Stimulated activated naive CD8-positive, alpha-beta T cell treated with anti-CD3 and anti-CD28 coated beads, Interleukin-15, amount 100 ng/mL, for 72 hours (primary cell): ENCODE results near the gene LAMP2.
"Not testable (repeated sequence)": the region's sequence is repeated elsewhere in the genome, so short reads cannot be mapped to it uniquely, and the experiment has no call there.

Experiments
- ATAC-seq: fragments of 150-1000 bp; cut with Tn5 transposase; 2 replicates; pipeline ENCODE4 v1.10.0; 2021; ENCODE audit warnings: mild to moderate bottlenecking, moderate library complexity
- DNase-seq, 2 donors: peaks; one replicate each; pipeline ENCODE4 v3.0.0; 2021 to 2022
- H3K27ac Mint-ChIP-seq, 2 donors: one replicate each; pipeline ENCODE4 v1.8.0; 2022; ENCODE audit warnings: mild to moderate bottlenecking in 2 of 2, mixed read lengths in 2 of 2, moderate library complexity in 2 of 2
- H3K27me3 Mint-ChIP-seq: one replicate; pipeline ENCODE4 v1.8.0; 2022; ENCODE audit warnings: mixed read lengths
- H3K4me1 Mint-ChIP-seq: one replicate; pipeline ENCODE4 v1.8.0; 2022; ENCODE audit warnings: mild to moderate bottlenecking, mixed read lengths
- H3K4me3 Mint-ChIP-seq, 2 donors: one replicate each; pipeline ENCODE4 v1.8.0; 2022; ENCODE audit warnings: mild to moderate bottlenecking in 2 of 2, mixed read lengths in 2 of 2, moderate library complexity in 1 of 2
- H3K9me3 Mint-ChIP-seq, 2 donors: one replicate each; pipeline ENCODE4 v1.8.0; 2022; ENCODE audit warnings: mixed read lengths in 2 of 2

Gene LAMP2

DNA sequence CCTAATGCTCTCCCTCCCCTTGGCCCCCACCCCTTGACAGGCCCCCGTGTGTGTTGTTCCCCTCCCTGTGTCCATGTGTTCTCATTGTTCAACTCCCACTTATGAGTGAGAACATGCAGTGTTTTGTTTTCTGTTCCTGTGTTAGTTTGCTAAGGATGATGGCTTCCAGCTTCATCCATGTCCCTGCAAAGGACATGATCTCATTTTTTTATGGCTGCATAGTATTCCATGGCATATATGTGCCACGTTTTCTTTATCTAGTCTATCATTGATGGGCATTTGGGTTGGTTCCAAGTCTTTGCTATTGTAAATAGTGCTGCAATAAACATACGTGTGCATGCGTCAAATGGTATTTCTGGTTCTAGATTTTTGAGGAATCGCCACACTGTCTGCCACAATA is 561 bp upstream of the LAMP2 start:
- not testable (repeated sequence) for DNase-seq, H3K27ac Mint-ChIP-seq, H3K27me3 Mint-ChIP-seq, ATAC-seq, H3K9me3 Mint-ChIP-seq
- peak overlapping the region; percentile 49 to 80 for H3K4me3 Mint-ChIP-seq
- H3K4me1 Mint-ChIP-seq: peaks cover 21% of the 10 kb centered on the region

DNA sequence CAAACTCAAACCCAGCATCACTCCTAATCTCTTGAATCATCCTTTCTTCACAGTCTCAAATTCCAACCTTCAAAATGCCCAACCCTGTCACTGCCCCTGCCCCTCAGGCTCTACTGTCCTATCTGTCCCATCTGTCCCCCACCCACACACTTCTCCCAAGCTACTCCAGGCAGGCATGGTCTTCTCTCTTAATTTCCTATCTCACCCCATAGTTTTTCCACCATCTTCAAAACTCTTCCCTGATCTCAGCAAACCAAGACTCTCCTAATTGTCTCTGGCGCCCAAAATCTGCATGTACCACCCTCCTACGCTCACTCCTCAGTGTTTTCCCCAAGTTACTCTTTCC is 644 bp downstream of the LAMP2 start:
- H3K27me3 Mint-ChIP-seq: no peaks in the 10 kb centered on the region
- no peak for ATAC-seq
- H3K4me1 Mint-ChIP-seq: peaks cover 26% of the 10 kb centered on the region
- peak overlapping the region; percentile 97 to 99 for H3K27ac Mint-ChIP-seq
- no peaks in the 10 kb centered on the region for H3K9me3 Mint-ChIP-seq
- no peak for DNase-seq
- H3K4me3 Mint-ChIP-seq: peak overlapping the region; percentile 91 to 94

DNA sequence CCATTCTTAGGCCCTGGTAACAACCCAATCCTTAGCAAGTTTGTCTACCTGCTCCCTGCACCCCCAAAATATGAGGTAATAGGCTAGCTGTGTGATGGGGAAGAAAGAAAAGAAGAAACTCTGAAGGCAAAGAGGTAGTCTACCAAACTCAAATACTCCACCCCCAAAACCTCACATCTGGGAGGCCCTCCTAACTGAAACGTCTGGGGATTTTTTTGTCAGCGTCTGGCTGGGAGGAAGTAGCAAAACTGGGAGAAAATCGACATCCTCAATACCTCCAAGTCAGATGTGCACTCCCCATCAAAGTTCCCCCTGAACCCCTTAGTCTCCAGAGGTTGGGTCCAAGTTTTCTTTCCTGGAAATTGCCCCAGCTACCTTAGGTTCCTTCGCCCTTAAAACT is 1.0 kb downstream of the LAMP2 start:
- peaks cover 26% of the 10 kb centered on the region for H3K4me1 Mint-ChIP-seq
- no peaks in the 10 kb centered on the region for H3K27me3 Mint-ChIP-seq
- H3K9me3 Mint-ChIP-seq: no peaks in the 10 kb centered on the region
- peak overlapping the region; percentile 97 to 99 for H3K27ac Mint-ChIP-seq
- DNase-seq: no peak
- ATAC-seq: no peak
- peak overlapping the region; percentile 91 to 94 for H3K4me3 Mint-ChIP-seq

DNA sequence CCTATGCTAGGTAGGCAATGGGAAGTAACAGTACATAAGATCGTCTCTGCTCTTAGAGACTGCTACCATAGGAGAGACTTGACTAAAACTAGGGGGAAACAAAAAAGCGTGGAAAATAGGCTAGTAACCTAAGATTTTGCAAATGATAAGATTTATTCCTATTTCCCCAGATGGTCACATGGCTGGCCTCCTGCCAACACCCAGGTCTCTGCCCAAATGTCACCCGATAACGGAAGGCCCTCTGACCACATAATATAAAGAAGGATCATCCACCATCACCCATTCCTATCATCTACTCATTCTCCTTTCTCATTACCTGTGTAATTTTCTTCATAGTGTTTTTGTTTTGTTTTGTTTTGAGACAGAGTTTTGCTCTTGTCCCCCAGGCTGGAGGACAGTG is 4.7 kb downstream of the LAMP2 start:
- no peak overlapping the region for H3K27ac Mint-ChIP-seq
- no peaks in the 10 kb centered on the region for H3K27me3 Mint-ChIP-seq
- H3K4me3 Mint-ChIP-seq: no peak overlapping the region
- no peak for DNase-seq
- H3K4me1 Mint-ChIP-seq: peaks cover 35% of the 10 kb centered on the region
- no peak for ATAC-seq
- H3K9me3 Mint-ChIP-seq: no peaks in the 10 kb centered on the region

DNA sequence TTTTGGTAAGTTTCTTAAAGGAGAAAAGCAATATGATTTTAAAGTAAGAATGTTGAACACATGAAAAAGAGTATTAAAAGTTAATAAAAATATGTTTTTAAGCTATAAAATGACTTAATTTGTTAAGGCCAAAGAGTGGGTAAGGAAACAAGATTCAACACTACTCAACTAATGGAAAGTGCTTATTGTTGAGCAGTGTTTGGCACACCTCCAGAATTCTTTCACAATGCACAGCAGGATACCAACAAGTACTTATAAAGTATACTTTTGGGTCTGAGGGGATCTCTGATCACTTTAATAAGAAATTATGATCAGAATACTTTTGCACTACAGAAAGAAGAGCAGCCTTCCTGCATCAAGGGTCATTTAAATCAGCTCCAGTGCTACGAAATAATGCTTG is 5.9 kb downstream of the LAMP2 start:
- no peak overlapping the region for H3K4me3 Mint-ChIP-seq
- no peak for ATAC-seq
- no peak for DNase-seq

DNA sequence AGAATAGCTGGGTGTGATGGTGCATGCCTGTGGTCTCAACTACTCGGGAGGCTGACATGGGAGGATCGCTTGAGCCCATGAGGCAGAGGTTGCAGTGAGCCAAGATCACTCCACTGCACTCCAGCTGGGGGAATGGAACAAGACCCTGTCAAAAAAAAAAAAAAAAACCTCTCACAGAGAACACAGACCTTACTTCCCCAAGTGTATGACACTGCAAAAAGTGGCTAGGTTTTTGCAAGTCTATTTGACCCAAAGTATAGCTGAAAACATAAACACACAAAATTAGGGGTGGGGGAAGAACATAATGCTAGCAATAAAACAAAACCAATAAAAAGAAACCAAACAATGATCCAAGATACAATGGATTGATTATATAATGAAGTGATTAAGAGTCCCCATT is 6.7 kb downstream of the LAMP2 start:
- H3K4me1 Mint-ChIP-seq: peaks cover 37% of the 10 kb centered on the region
- ATAC-seq: no peak
- H3K9me3 Mint-ChIP-seq: no peaks in the 10 kb centered on the region
- H3K27ac Mint-ChIP-seq: no peak overlapping the region
- H3K4me3 Mint-ChIP-seq: no peak overlapping the region
- no peaks in the 10 kb centered on the region for H3K27me3 Mint-ChIP-seq
- no peak for DNase-seq

More for the DNA sequence above, 5.9 kb downstream of the LAMP2 start:
- H3K9me3 Mint-ChIP-seq: no peaks in the 10 kb centered on the region
- H3K27me3 Mint-ChIP-seq: no peaks in the 10 kb centered on the region
- no peak overlapping the region for H3K27ac Mint-ChIP-seq
- peaks cover 40% of the 10 kb centered on the region for H3K4me1 Mint-ChIP-seq

DNA sequence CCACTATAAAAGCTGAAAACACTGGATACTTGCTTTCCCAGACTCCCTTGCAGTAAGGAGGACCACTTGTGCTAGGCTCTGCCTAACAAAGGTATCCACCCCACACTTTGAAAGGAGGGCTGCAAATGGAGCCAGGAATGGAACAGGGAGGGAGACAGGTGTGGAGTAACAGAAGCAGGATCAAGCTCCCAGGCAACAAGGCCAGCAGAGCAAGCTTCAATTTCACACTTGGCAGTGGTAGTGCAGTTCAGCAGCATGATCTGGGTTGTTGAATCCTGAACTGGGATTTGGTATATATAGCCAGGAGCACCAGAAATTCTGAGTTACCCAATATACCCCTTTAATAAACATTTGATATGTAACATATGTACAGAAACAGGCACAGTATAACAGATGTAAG is 9.8 kb downstream of the LAMP2 start:
- DNase-seq: no peak
- H3K4me3 Mint-ChIP-seq: no peak overlapping the region
- peaks cover 29% of the 10 kb centered on the region for H3K4me1 Mint-ChIP-seq
- H3K27ac Mint-ChIP-seq: no peak overlapping the region
- no peaks in the 10 kb centered on the region for H3K27me3 Mint-ChIP-seq
- no peak for ATAC-seq
- H3K9me3 Mint-ChIP-seq: no peaks in the 10 kb centered on the region

DNA sequence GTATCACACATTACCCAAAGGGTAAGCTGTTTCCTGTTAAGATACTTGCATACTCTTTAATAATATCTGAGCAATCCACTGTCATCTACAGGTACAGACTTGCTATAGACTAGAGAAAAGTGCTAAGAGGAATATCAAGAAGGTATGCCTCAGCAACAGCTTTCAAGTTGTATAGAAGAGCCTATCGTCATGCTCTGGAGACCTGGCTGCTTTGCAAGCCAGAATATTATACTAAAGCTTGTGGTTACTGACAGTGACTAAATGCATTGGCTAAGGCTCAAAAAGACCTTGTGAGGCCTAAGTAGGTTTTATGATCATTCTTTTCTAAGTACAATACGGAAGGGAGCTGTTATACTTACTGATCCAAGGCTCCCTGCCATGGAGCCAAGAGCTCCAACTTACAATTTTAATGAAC is 11.3 kb downstream of the LAMP2 start:
- no peak overlapping the region for H3K27ac Mint-ChIP-seq
- no peak overlapping the region for H3K4me3 Mint-ChIP-seq
- ATAC-seq: peak; percentile 78
- no peaks in the 10 kb centered on the region for H3K9me3 Mint-ChIP-seq
- H3K4me1 Mint-ChIP-seq: peaks cover 27% of the 10 kb centered on the region
- no peak for DNase-seq
- no peaks in the 10 kb centered on the region for H3K27me3 Mint-ChIP-seq

DNA sequence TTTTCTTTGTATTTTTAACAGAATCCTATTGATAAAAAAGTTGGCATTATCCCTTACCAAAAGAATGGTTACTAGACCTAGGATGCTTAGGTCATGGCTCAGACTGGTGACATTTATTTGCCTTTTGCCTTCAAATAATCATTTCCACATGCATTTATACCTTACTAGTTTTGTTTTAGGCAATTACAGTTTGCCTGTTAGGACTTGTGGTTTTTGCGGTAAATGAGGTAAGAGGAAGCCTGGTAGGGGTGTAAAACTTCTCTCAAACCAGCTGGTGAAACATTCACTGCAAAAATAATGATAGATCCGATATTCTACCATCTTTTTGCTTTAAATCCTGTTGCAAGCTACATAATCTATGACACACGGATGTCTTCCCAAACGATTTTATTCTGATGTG is 12.1 kb downstream of the LAMP2 start:
- ATAC-seq (peak; percentile 50), DNase-seq (no peak)
- H3K27me3 Mint-ChIP-seq: no peaks in the 10 kb centered on the region
- no peak overlapping the region for H3K27ac Mint-ChIP-seq
- H3K4me3 Mint-ChIP-seq: peak overlapping the region; percentile 37 to 42
- H3K9me3 Mint-ChIP-seq: no peaks in the 10 kb centered on the region
- H3K4me1 Mint-ChIP-seq: peaks cover 33% of the 10 kb centered on the region

DNA sequence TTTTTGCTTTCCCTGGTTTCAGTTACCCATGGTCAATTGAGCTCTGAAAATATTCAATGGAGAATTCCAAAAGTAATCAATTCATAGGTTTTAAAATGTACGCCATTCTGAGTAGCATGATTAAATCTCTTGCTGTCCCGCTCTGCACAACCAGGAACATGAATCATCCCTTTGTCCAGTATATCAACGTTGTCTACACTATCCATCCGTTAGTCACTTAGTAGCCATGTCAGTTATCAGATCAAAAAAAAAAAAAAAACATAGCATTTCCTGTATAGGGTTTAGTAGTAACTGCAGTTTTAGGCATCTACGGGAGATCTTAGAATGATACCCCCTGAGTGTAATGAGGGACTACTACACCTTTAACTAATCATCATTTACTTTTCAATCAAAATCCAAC is 15.1 kb downstream of the LAMP2 start:
- ATAC-seq (no peak), DNase-seq (no peak)
- H3K27me3 Mint-ChIP-seq: no peaks in the 10 kb centered on the region
- peaks cover 21% of the 10 kb centered on the region for H3K4me1 Mint-ChIP-seq
- H3K9me3 Mint-ChIP-seq: no peaks in the 10 kb centered on the region
- H3K27ac Mint-ChIP-seq: no peak overlapping the region
- H3K4me3 Mint-ChIP-seq: no peak overlapping the region

DNA sequence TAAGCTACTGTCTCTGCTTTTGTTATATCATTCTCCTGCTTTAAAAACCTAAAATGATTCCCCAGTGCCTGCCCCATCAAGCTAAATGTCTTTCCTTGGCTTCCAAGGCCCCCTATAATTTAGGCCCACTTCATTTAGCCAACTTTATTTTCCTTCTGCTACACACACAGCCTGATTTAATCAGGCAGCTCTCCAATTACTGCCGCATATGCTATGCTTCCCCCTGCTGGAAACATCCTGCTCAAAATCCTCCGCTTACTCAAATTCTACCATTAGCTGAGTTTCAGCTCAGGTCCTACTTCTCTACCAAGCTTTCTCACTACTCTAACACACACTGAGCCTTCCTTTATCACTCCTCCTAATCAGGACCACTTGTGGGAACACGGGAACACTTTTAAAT is 17.0 kb downstream of the LAMP2 start:
- no peak for ATAC-seq
- Mint-ChIP-seq H3K27ac (no peak overlapping the region), H3K4me1 (peaks cover 9% of the 10 kb centered on the region), H3K9me3 (no peaks in the 10 kb centered on the region), H3K27me3 (no peaks in the 10 kb centered on the region), H3K4me3 (no peak overlapping the region)
- DNase-seq: no peak

DNA sequence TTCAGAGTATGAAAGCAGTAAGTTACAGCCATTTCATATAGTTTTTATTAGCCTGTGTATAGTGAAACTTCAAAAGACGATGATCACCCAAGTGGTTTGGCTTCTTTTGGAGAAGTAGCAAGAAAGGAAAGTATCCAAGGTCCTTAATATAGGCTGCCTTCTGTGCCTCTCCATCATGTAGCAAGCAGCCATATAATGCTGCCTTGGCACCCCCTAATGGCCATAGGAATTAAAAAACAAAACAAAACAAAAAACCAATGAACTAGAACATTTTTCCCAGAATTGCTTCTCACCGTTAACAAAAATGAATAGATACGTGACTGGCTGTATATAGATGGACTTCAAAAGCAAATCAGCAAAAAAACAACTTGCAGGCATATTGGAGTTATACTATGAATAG is 18.9 kb downstream of the LAMP2 start:
- H3K9me3 Mint-ChIP-seq: no peaks in the 10 kb centered on the region
- no peak for DNase-seq
- ATAC-seq: no peak
- no peak overlapping the region for H3K4me3 Mint-ChIP-seq
- peaks cover 6% of the 10 kb centered on the region for H3K4me1 Mint-ChIP-seq
- no peaks in the 10 kb centered on the region for H3K27me3 Mint-ChIP-seq
- no peak overlapping the region for H3K27ac Mint-ChIP-seq

DNA sequence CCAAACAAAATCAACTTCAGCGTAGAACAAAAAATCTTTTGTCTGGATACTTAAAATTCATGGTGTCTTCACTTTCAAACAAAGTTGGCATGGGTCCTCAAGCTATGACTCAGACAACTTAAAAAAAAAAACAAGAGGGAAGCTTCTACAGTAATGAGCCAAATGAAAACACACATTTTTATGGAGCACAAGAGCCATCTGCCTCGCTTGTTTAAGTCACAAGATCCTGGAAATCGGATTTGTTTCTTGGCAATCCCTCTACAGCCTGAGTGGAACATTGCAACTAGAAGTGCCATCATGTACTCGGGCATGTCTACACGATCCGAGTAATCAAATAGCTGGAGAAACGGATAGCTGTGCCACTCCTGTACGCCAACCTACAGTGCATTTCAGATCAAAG is 22.6 kb downstream of the LAMP2 start:
- H3K27me3 Mint-ChIP-seq: no peaks in the 10 kb centered on the region
- no peak overlapping the region for H3K27ac Mint-ChIP-seq
- no peak overlapping the region for H3K4me3 Mint-ChIP-seq
- H3K9me3 Mint-ChIP-seq: no peaks in the 10 kb centered on the region
- ATAC-seq (no peak), DNase-seq (no peak)
- H3K4me1 Mint-ChIP-seq: no peaks in the 10 kb centered on the region

DNA sequence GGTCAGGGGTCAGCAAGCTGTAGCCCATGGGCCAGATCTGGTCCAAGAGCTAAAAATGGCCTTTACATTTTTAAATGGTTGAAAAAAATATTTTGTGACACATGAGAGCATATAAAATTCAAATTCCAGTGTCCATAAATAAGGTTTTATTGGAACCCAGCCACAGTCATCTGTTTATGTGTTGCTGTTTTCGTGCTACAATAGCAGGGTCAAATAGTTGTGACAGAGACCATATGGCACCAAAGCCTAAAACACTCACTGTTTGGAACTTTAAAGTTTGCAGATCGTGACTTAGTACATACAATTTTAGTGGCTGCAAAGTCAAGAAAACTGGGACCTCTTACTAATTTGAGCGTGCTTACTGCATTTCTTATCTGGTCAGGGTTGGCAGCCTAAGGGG is 29.2 kb downstream of the LAMP2 start:
- no peak for ATAC-seq
- H3K4me1 Mint-ChIP-seq: no peaks in the 10 kb centered on the region
- no peaks in the 10 kb centered on the region for H3K27me3 Mint-ChIP-seq
- H3K27ac Mint-ChIP-seq: no peak overlapping the region
- DNase-seq: no peak
- no peaks in the 10 kb centered on the region for H3K9me3 Mint-ChIP-seq
- no peak overlapping the region for H3K4me3 Mint-ChIP-seq

DNA sequence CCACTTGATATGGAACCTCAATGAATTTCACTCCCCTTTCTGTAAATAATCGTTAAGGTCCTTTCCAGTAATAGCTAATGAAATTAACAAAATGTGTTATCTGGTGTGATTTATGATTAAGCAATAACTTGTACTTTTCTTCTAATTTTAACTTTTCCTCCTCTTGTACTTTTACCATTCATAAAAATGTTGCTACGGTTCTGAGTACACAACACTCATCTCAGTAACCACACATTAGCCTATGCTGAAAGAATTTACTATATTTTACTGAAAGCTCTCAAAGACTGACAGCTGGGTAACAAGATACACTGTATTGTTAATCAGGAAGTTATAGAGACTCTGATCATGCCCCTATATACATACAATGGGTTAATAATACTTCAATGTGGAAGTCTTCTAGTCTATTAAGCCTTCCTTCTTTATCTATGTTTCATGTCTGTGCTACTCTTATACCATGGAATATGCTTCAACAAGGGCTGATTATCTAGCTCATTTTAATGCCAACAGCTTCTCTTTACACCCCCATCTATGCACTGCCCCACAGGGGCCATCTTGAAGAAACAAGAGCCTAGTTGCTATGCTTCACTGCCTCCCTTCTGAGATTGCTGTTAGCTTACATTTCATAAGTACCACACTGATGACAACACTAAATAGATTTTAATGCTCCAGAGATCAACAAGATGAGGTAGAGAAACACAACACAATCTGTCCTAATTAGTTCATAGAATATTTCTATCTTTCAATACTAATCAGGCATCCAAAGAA is 39.1 kb downstream of the LAMP2 start:
- Mint-ChIP-seq H3K27me3 (no peaks in the 10 kb centered on the region), H3K9me3 (no peaks in the 10 kb centered on the region), H3K4me3 (no peak overlapping the region), H3K27ac (peak overlapping the region in 1 of 2 donors; percentile 49), H3K4me1 (no peaks in the 10 kb centered on the region)
- ATAC-seq (no peak), DNase-seq (no peak)

DNA sequence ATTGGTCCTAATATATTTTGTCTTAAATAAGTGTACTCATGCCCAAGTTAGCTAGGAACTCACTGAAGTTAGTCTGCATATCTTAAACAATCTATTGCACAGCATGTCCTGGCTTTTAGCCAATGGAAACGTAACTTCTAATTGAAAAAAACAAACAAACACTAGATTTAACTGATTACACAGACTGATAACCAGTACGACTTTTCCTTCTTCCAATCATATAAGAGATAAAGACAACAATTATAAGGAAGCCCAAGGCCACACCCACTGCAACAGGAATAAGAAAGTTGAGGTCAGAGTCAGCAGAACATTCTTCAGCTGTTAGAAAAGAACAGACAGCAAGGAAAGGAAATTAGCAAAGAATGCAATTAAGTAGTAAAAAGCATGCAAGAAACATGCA is 40.8 kb downstream of the LAMP2 start:
- H3K9me3 Mint-ChIP-seq: no peaks in the 10 kb centered on the region
- no peaks in the 10 kb centered on the region for H3K27me3 Mint-ChIP-seq
- ATAC-seq (no peak), DNase-seq (no peak)
- no peaks in the 10 kb centered on the region for H3K4me1 Mint-ChIP-seq
- no peak overlapping the region for H3K27ac Mint-ChIP-seq
- H3K4me3 Mint-ChIP-seq: no peak overlapping the region

DNA sequence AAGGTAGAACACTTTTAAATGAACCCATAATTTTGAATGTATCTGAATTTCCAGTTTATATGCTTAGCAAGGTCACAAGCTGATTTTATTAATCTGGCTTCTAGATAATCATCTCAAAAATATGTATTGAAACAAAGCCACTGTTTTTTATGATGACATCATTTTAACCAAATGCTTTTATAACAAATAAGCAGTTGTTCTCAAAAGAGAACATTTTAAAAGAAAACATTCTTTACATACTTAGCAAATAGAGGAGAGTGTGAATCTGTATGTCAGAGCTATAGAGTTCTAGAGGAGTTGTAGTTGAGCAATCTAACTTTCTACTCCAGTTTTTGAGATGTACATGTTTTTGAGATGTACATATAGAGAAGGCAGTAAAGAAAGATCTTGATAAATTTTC is 42.5 kb downstream of the LAMP2 start:
- Mint-ChIP-seq H3K27ac (no peak overlapping the region), H3K27me3 (no peaks in the 10 kb centered on the region), H3K4me3 (no peak overlapping the region), H3K4me1 (no peaks in the 10 kb centered on the region), H3K9me3 (no peaks in the 10 kb centered on the region)
- DNase-seq: no peak
- no peak for ATAC-seq
